ENCODE results near the gene AFAP1. TPM values are rescaled to one million over a fixed set of nuclear protein-coding genes. Genes with fewer than 3 reads are reported as not detected.

Gene AFAP1
- total RNA-seq, 1 donor from 2014 or later, result 67.9 TPM

DNA sequence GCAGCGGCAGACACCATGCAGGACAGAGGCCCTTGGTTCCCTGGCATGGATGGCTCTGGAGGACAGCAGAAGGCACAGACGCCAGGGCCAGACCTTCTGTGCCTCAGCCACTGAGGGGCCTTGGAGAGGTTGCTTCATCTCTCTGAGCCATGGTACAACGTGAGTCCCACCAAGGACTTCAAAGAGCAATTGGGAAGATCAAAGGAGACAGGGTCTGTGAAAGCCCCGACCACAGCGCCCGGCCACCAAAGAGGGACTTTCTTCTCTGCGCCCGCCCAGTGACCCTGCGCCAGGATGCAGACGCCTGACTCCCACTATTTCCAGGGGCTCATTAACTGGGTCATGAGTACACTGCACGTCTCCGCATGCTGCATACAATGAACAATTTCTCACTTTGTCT, 174.0 kb downstream of the AFAP1 start:
- DNase-seq (ENCODE audit: low read depth) (no peak), FAIRE-seq (no peak)
- Mint-ChIP-seq H3K9me3 (ENCODE audit: unreplicated experiment) (no peaks in the 10 kb centered on the region), H3K4me3 (ENCODE audit: unreplicated experiment) (no peak overlapping the region), H3K27ac (ENCODE audit: unreplicated experiment) (no peak overlapping the region), H3K4me1 (ENCODE audit: low read depth, unreplicated experiment) (peaks cover 21% of the 10 kb centered on the region), H3K27me3 (ENCODE audit: low read depth, unreplicated experiment) (no peaks in the 10 kb centered on the region), H3K36me3 (ENCODE audit: low read depth, unreplicated experiment) (peaks cover 36% of the 10 kb centered on the region)
- Histone ChIP-seq H3K79me2 (ENCODE audit: insufficient read depth, low read length) (peaks cover 69% of the 10 kb centered on the region), H3K36me3 (ENCODE audit: insufficient read depth, low read length) (peaks cover 67% of the 10 kb centered on the region), H3K4me2 (ENCODE audit: low read length) (no peak overlapping the region), H4K20me1 (ENCODE audit: insufficient read depth, low read length) (peaks cover 99% of the 10 kb centered on the region), H3K27ac (ENCODE audit: low read depth, low read length) (no peak overlapping the region), H3K9ac (ENCODE audit: low read length) (no peak overlapping the region), H2AFZ (ENCODE audit: low read depth, low read length) (no peak overlapping the region), H3K27me3 (ENCODE audit: insufficient read depth, low read length) (no peaks in the 10 kb centered on the region), H3K4me1 (ENCODE audit: insufficient read depth, low read length) (peaks cover 14% of the 10 kb centered on the region), H3K4me3 (ENCODE audit: insufficient read depth, low read depth, low read length) (no peak overlapping the region), H3K9me3 (ENCODE audit: insufficient read depth, low read depth, low read length) (no peaks in the 10 kb centered on the region)
- TF ChIP-seq CTCF (IDR thresholded peaks at IDR 0.05; ENCODE audit: insufficient read depth, low read depth, low read length), result no peak
- no peak for TF ChIP-seq EZH2 (IDR thresholded peaks at IDR 0.05; ENCODE audit: insufficient read depth, low read length)

DNA sequence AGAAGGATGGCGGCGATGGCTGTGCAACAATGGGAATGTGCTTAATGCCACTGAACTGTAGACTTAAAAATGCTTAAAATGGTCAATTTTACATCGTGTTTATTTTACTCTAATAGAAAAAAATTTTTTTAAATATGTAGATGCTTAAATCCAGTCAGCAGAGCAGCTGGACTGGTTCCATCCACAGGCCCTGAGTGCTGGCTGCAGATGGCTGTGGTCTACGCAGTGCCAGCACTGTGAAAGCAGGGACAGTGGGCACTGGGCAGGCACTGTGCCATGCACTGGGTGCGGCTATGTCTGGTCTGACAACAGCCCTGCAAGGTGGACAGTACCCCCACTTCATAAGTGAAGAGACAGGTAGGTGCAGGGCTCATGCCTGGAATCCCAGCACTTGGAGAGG, 175.2 kb downstream of the AFAP1 start:
- Histone ChIP-seq H3K27me3 (ENCODE audit: insufficient read depth, low read length) (no peaks in the 10 kb centered on the region), H3K27ac (ENCODE audit: low read depth, low read length) (no peak overlapping the region), H3K36me3 (ENCODE audit: insufficient read depth, low read length) (peaks cover 69% of the 10 kb centered on the region), H3K9me3 (ENCODE audit: insufficient read depth, low read depth, low read length) (no peaks in the 10 kb centered on the region), H3K4me2 (ENCODE audit: low read length) (no peak overlapping the region), H3K9ac (ENCODE audit: low read length) (no peak overlapping the region), H3K79me2 (ENCODE audit: insufficient read depth, low read length) (peaks cover 63% of the 10 kb centered on the region), H3K4me3 (ENCODE audit: insufficient read depth, low read depth, low read length) (no peak overlapping the region), H3K4me1 (ENCODE audit: insufficient read depth, low read length) (peaks cover 14% of the 10 kb centered on the region), H2AFZ (ENCODE audit: low read depth, low read length) (no peak overlapping the region), H4K20me1 (ENCODE audit: insufficient read depth, low read length) (peaks cover 97% of the 10 kb centered on the region)
- Mint-ChIP-seq H3K9me3 (ENCODE audit: unreplicated experiment) (no peaks in the 10 kb centered on the region), H3K27me3 (ENCODE audit: low read depth, unreplicated experiment) (no peaks in the 10 kb centered on the region), H3K36me3 (ENCODE audit: low read depth, unreplicated experiment) (peaks cover 26% of the 10 kb centered on the region), H3K4me3 (ENCODE audit: unreplicated experiment) (no peak overlapping the region), H3K4me1 (ENCODE audit: low read depth, unreplicated experiment) (peaks cover 12% of the 10 kb centered on the region), H3K27ac (ENCODE audit: unreplicated experiment) (no peak overlapping the region)
- TF ChIP-seq CTCF (IDR thresholded peaks at IDR 0.05; ENCODE audit: insufficient read depth, low read depth, low read length) (no peak), EZH2 (IDR thresholded peaks at IDR 0.05; ENCODE audit: insufficient read depth, low read length) (no peak)
- no peak for DNase-seq (ENCODE audit: low read depth)
- no peak for FAIRE-seq

- no peak overlapping the region for H2AFZ ChIP-seq (ENCODE audit: low read depth, low read length)
- H3K9me3 ChIP-seq (ENCODE audit: insufficient read depth, low read depth, low read length), result no peaks in the 10 kb centered on the region
- TF ChIP-seq EZH2 (IDR thresholded peaks at IDR 0.05; ENCODE audit: insufficient read depth, low read length), result no peak
- no peak for TF ChIP-seq CTCF (IDR thresholded peaks at IDR 0.05; ENCODE audit: insufficient read depth, low read depth, low read length)
- Mint-ChIP-seq H3K27ac (ENCODE audit: unreplicated experiment) (peak overlapping the region; percentile 20), H3K4me1 (ENCODE audit: low read depth, unreplicated experiment) (peaks cover 12% of the 10 kb centered on the region), H3K27me3 (ENCODE audit: low read depth, unreplicated experiment) (no peaks in the 10 kb centered on the region), H3K36me3 (ENCODE audit: low read depth, unreplicated experiment) (peaks cover 26% of the 10 kb centered on the region), H3K4me3 (ENCODE audit: unreplicated experiment) (no peak overlapping the region), H3K9me3 (ENCODE audit: unreplicated experiment) (no peaks in the 10 kb centered on the region)
- H3K4me2 ChIP-seq (ENCODE audit: low read length), result peak overlapping the region; percentile 62
- peaks cover 59% of the 10 kb centered on the region for H3K79me2 ChIP-seq (ENCODE audit: insufficient read depth, low read length)
- FAIRE-seq (peak; percentile 78), DNase-seq (ENCODE audit: low read depth) (peak; percentile 88)
- H4K20me1 ChIP-seq (ENCODE audit: insufficient read depth, low read length), result peaks cover 93% of the 10 kb centered on the region
- no peaks in the 10 kb centered on the region for H3K27me3 ChIP-seq (ENCODE audit: insufficient read depth, low read length)
- no peak overlapping the region for H3K4me3 ChIP-seq (ENCODE audit: insufficient read depth, low read depth, low read length)
- peak overlapping the region; percentile 53 for H3K27ac ChIP-seq (ENCODE audit: low read depth, low read length)
- no peak overlapping the region for H3K9ac ChIP-seq (ENCODE audit: low read length)
- peaks cover 14% of the 10 kb centered on the region for H3K4me1 ChIP-seq (ENCODE audit: insufficient read depth, low read length)
- peaks cover 66% of the 10 kb centered on the region for H3K36me3 ChIP-seq (ENCODE audit: insufficient read depth, low read length)
These were observed 175.9 kb downstream of the AFAP1 start for GRCh38 chr4:7763788-7764187.

Data from astrocyte (in vitro differentiated cells and primary cell).